Ascending aorta (tissue), 2 donors: Measurements from ENCODE around the gene SKIDA1. TPM values are rescaled to one million over a fixed set of nuclear protein-coding genes. Genes with fewer than 3 reads are reported as not detected.

Source experiments
- DNase-seq, 2 donors: peaks; one replicate each; pipeline ENCODE4 v3.0.0-alpha.2; 2019; ENCODE audit warnings: low spot score in 2 of 2
- H3K27ac ChIP-seq, 2 donors: fragments of 200-600 bp; sonication (generic); one replicate each; pipeline ENCODE4 v1.5.1; 2016 to 2017; ENCODE audit warnings: mild to moderate bottlenecking in 1 of 2
- H3K27me3 ChIP-seq: fragments of 200-600 bp; sonication (generic); one replicate; pipeline ENCODE4 v1.5.1; 2017
- H3K36me3 ChIP-seq, 2 donors: fragments of 200-600 bp; sonication (generic); one replicate each; pipeline ENCODE4 v1.5.1; 2016
- H3K4me1 ChIP-seq, 2 donors: fragments of 200-600 bp; sonication (generic); one replicate each; pipeline ENCODE4 v1.5.1; 2016 to 2017; ENCODE audit warnings: mild to moderate bottlenecking in 1 of 2
- H3K4me3 ChIP-seq, 2 donors: fragments of 200-600 bp; sonication (generic); one replicate each; pipeline ENCODE4 v1.5.1; 2016 to 2017; ENCODE audit warnings: mild to moderate bottlenecking in 1 of 2
- H3K9me3 ChIP-seq, 2 donors: fragments of 200-600 bp; sonication (generic); one replicate each; pipeline ENCODE4 v1.5.1; 2016
- CTCF ChIP-seq, 3 experiments: fragments of 200-600 bp in 2 of 3; fragments of 450-650 bp in 1 of 3; sonication (generic) in 2 of 3; IDR thresholded peaks; one replicate each; pipeline ENCODE4 v1.5.1; 2016 to 2019; ENCODE audit warnings: antibody characterized with exemption in 3 of 3, mild to moderate bottlenecking in 1 of 3, moderate library complexity in 1 of 3
- intact Hi-C: fragments of 100-400 bp; cut with DNase I; formaldehyde crosslinking; loops from one replicate; pipeline ENCODE4 v1.15.1; 2023
- total RNA-seq: library from RNA; depleted of rRNA; stranded (reverse); fragments of >200 nt; gene quantifications from one replicate; pipeline ENCODE4 v1.1.0, GENCODE V29; 2016

Gene SKIDA1
- total RNA-seq, 1 donor from 2014 or later = not detected

DNA sequence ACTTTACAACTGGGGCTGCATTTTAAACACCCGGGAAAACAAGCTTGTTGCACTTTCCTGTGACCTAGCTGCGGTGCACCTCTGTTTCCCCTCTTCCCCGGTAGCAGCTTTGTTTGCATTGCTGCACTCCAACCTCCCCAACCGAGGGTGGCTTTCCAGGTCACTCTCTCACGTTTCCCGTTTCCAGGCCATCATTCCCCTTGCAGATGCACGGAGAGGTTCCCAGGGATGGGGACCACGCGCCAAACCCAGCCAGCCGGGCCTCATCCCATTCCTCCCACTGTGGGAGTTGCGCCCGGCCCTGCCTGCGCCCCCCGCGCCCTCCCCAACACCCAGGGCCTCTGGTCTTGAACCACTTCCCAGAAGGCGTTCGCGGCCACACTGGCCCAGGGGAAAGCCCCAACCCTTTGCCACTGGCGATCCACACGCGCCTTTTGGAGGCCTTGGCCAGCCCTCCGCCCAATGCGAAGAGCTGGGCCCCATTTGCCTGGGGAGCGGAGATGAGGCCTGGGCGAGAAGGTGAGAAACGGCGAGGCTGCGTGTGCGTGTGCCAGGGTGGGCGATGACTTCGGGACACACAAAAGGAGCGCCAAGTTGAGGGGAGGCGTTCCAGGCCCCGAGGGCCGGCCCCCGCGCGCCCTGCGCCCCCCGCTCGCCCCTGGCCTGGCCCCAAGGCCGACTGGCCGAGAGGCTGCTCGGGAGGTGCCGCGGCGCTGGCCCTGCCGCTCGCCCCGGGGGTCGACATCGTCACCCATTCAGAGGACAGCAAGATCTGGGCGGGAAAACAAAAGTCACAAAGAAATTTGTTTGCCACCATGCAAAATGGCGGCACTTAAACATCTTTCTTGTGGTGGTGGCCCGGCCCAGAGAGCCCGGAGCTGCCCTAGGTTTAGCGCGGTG is 15.9 kb downstream of the SKIDA1 start:
- no peaks in the 10 kb centered on the region for H3K36me3 ChIP-seq
- no peak for DNase-seq
- H3K27ac ChIP-seq = no peak overlapping the region
- no peak for TF ChIP-seq CTCF (IDR thresholded peaks at IDR 0.05)
- H3K4me3 ChIP-seq = peak overlapping the region; percentile 51 to 80
- no peaks in the 10 kb centered on the region for H3K9me3 ChIP-seq
- no peaks in the 10 kb centered on the region for H3K4me1 ChIP-seq
- no peaks in the 10 kb centered on the region for H3K27me3 ChIP-seq
- intact Hi-C loops = no loop called here

DNA sequence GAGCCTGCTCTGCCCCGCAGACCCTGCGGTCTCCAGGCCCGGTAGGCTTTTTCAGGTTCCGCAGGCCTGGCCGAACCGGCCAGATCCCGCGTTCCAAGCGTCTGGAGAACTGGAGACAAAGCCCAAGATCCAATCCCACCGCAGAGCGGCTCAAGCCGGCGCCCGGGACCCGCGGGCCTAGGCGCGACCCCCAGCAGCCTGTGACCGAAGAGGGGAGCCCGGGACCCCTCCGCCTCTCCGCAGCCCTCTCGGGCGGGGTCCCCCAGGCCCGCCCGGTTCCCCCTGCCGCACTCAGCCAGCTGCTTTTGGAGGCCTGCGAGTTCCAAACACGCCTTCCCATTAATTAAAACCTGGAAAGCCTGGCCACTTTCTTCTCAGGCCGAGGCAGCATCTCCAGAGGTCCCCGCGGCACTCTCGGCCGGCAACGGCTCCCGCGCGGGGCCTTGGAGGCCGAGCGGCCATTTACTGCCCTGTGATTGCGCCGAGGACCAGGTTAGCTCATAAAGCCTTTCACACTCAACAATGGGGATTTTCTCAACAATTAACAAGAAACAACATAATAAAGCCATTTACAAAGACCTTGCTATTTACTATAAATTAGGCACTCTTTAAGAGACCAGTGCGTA is 16.7 kb downstream of the SKIDA1 start:
- no peaks in the 10 kb centered on the region for H3K4me1 ChIP-seq
- H3K27me3 ChIP-seq = no peaks in the 10 kb centered on the region
- TF ChIP-seq CTCF (IDR thresholded peaks at IDR 0.05) = no peak
- intact Hi-C loops = no loop called here
- no peak overlapping the region for H3K4me3 ChIP-seq
- no peaks in the 10 kb centered on the region for H3K36me3 ChIP-seq
- no peak overlapping the region for H3K27ac ChIP-seq
- DNase-seq = no peak
- H3K9me3 ChIP-seq = no peaks in the 10 kb centered on the region

DNA sequence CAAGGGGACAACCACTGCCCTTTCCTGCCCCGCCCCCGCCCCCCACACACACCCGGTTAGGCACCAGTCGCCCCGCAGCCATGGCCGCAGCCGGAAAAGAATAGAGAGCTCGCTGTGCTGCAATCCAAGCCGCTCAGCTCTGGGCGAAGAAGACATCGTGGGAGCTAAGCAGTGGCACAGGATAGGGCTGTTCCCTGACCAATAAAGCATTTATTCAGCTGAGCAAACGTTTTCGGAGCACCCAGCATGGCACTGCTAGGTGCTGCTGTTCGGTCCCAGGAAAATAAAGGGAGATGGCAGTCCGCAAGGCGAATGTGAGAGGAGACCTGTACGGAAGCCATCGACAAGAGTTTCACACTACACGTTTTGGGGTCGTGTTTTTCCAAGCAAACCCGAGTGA is 18.3 kb downstream of the SKIDA1 start:
- intact Hi-C loops = no loop called here
- DNase-seq = no peak
- Histone ChIP-seq H3K4me3 (no peak overlapping the region), H3K27ac (no peak overlapping the region), H3K9me3 (no peaks in the 10 kb centered on the region), H3K4me1 (no peaks in the 10 kb centered on the region), H3K27me3 (no peaks in the 10 kb centered on the region), H3K36me3 (no peaks in the 10 kb centered on the region)
- TF ChIP-seq CTCF (IDR thresholded peaks at IDR 0.05) = no peak

GRCh38 chr10:21506351-21506750 is 19.1 kb downstream of the SKIDA1 start:
- TF ChIP-seq CTCF (IDR thresholded peaks at IDR 0.05) = no peak
- Histone ChIP-seq H3K4me3 (no peak overlapping the region), H3K27ac (no peak overlapping the region), H3K9me3 (no peaks in the 10 kb centered on the region), H3K27me3 (no peaks in the 10 kb centered on the region), H3K36me3 (no peaks in the 10 kb centered on the region), H3K4me1 (no peaks in the 10 kb centered on the region)
- intact Hi-C loops = no loop called here
- DNase-seq = no peak

DNA sequence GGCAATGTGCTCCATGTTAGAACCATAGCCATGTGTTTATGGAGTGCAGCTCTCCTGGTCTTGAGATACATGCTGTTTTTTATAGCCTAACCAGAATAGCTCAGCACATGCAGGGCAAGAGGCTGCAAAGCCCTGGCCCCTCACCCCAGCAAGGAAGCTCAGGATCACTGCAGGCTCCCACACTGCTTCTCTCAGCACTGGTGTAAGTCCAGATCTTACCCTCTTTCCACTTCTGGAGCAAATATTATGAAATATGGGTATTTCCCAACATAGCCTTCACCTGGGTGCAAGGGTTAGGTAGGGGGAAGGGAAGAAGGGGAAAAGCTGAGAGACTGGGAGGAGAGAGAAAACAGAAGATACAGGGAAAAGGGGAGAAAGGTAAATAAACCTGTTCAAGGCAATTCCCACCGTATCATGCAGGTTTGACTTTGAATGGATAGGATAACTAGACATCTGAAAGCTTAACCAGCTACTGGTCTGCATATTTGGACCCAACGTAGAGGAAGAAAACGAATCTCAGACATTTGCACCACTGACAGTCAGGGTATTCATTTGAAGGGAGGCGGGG is 19.7 kb downstream of the SKIDA1 start:
- Histone ChIP-seq H3K4me1 (no peaks in the 10 kb centered on the region), H3K4me3 (no peak overlapping the region), H3K27me3 (no peaks in the 10 kb centered on the region), H3K9me3 (no peaks in the 10 kb centered on the region), H3K36me3 (no peaks in the 10 kb centered on the region), H3K27ac (no peak overlapping the region)
- no peak for TF ChIP-seq CTCF (IDR thresholded peaks at IDR 0.05)
- DNase-seq = no peak
- intact Hi-C loops = no loop called here
